HG02623 (cell line): ENCODE measurements around the gene GABRG3.

Experiments used
- ATAC-seq: cut with Tn5 transposase; IDR thresholded peaks from one replicate; pipeline ENCODE4 v1.9.1; 2021; ENCODE audit warnings: moderate library complexity; ENCODE audit not compliant: unreplicated experiment

GABRG3 gene

DNA sequence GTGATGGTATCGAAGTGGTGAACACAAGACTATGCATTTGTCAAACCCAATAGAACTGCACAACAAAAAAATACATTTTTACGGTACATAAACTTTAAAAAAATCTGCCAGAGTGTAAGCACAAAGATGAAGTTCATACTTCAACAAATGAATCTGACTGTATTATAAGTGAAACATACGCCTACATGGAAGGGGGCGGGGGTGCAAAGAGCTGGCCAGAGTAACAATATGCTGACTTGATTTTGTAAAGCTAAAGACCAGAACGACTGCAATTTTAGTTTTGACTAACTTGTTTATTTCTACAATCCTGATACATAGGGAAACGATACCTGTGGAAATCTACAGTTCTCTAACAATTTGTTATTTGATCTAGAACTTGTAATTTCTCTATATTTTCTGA lies 426.0 kb downstream of the GABRG3 start:
- no peak for ATAC-seq

DNA sequence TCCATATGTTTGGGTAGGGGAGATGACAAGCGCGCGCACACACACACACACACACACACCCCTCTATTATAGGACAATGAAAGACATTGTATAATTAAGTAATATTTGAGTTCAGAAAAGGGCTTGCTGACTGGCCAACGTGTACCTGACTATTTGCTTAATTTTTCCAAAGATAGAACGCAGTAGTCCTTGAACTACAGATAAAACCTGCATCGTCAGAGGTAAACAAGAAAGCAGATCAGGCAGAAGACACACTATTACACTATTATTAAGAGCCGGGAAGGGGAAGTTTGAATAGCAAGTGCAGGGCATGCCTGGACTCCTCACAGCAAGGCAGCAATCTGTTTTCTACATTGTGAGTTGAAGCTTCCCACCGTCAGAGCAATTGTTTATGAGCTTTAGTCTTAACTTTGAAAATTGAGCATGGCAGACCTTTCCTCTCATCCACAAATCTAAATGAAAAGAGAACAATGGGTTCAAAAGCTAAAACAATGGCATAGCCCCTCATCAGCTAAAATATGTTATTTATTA lies 427.7 kb downstream of the GABRG3 start:
- no peak for ATAC-seq

DNA sequence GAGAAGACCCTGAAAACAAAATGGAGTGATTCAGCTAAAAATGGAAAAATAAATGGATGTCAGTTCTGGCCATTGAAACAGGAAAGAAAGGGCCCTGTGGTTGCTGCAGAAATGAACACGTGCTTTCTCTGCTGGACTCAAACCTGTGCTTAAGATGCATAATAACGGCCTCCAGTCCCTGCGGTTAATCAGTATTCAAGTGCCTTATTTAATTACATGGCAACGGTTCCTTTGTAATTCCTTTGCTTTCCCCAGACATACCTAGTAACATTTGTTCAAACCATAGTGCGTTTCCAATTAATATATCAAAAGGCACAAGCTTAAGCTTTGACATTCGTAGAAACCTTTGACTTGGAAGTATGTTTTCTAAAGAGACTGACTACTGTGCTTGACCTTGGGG lies 428.3 kb downstream of the GABRG3 start:
- no peak for ATAC-seq

GRCh38 chr15:27401471-27401870 lies 430.5 kb downstream of the GABRG3 start:
- no peak for ATAC-seq

GRCh38 chr15:27408428-27408827 lies 437.4 kb downstream of the GABRG3 start:
- no peak for ATAC-seq

GRCh38 chr15:27410996-27411605 lies 440.1 kb downstream of the GABRG3 start:
- no peak for ATAC-seq

DNA sequence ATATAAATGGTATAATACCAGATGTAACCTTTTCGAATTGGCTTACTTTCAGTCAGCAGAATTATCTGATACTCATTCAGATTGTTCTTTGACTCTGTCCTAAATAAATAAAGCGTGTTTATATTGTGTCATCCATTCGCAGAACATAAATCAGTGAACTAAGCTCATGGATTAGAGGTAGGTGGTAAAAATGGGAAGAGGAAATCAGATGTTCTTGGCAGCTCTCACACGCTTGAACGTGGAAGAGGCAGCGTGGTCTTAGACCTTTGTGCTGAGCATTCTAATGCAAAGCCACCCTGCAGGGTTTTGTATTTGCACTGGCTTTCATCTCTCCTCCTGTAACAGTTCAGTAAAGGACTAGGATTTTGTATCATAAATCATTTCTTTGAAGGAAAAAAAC lies 441.4 kb downstream of the GABRG3 start:
- no peak for ATAC-seq

- no peak for ATAC-seq
These were observed 443.3 kb downstream of the GABRG3 start for GRCh38 chr15:27414168-27414870.

DNA sequence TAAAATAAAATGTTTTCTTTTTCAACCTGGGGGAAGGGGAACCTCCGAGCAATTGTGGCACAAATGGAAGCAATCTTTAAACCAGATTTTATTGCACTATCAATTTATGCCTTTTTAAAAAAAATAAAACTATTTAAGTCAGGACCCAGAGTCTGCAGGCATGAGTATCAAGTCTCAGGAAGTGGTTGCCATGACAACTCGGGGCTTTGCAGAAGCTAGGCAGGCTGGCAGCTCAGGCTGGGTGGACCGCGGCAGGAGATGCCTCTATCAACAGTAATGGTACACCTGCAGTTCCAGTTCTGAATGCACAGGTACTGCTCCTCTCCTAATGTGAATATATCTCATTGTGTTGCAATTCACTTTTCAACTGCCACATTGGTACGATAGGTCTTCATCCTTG lies 447.7 kb downstream of the GABRG3 start:
- ATAC-seq, result no peak

- no peak for ATAC-seq
These were observed 452.0 kb downstream of the GABRG3 start for GRCh38 chr15:27422997-27423396.

- no peak for ATAC-seq
These were observed 455.8 kb downstream of the GABRG3 start for GRCh38 chr15:27426805-27427204.

- no peak for ATAC-seq
These were observed 456.3 kb downstream of the GABRG3 start for GRCh38 chr15:27427276-27427675.

DNA sequence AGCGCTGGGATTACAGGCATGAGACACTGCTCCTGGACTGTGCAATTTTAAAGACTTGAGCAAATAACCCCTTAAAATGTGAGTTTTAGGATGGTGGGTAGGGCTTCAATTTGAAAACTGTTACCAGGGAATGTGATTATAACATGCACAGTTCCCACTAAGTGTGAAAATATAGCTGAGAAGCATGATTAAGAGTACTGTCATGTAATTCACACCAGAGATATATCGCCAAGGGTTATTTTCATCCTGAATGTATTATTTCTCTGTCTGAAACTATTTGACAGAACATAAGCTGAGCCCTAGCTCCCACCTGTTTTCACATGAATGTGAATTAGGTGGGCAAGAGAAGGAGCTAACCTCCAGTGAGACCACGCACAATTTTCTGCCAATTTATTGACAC lies 457.2 kb downstream of the GABRG3 start:
- ATAC-seq, result no peak

DNA sequence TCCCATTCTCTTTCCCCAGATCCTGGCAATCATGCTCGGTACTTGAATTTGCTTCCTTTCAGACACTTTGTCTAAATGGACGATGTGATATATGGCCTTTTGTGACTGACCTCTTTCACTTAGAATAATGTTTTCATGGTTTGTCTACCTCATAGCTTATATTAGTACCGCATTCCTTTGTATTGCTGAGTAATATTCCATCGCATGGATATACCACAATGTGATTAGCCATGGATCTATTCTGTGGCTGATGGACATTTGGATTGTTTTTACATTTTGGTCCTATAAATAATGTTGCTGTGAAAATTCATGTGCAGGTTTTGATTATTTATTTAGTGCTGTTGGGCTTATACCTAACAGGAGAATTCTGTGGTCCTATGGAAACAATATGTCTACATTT lies 458.6 kb downstream of the GABRG3 start:
- ATAC-seq, result no peak

- ATAC-seq, result no peak
These were observed 462.6 kb downstream of the GABRG3 start for GRCh38 chr15:27433604-27434003.

- no peak for ATAC-seq
These were observed 467.7 kb downstream of the GABRG3 start for GRCh38 chr15:27438403-27439375.

- ATAC-seq, result no peak
These were observed 470.1 kb downstream of the GABRG3 start for GRCh38 chr15:27441120-27441519.

- ATAC-seq, result no peak
These were observed 477.3 kb downstream of the GABRG3 start for GRCh38 chr15:27448234-27448633.

GRCh38 chr15:27448986-27449385 lies 478.0 kb downstream of the GABRG3 start:
- no peak for ATAC-seq

- no peak for ATAC-seq
These were observed 479.0 kb downstream of the GABRG3 start for GRCh38 chr15:27449941-27450340.

- ATAC-seq, result no peak
These were observed 483.5 kb downstream of the GABRG3 start for GRCh38 chr15:27454281-27455075.
